ENCODE measurements around the gene ASB12. TPM values are rescaled to one million over a fixed set of nuclear protein-coding genes. Genes with fewer than 3 reads are reported as not detected.

The ASB12 gene
- total RNA-seq, 1 donor from 2014 or later, result not detected

GRCh38 chrX:64204252-64204651 lies 26.2 kb downstream of the ASB12 start:
- Histone ChIP-seq H3K27ac (no peak overlapping the region), H3K4me3 (peak overlapping the region; percentile 58), H3K79me2 (ENCODE audit: low read depth) (no peaks in the 10 kb centered on the region), H3K36me3 (no peaks in the 10 kb centered on the region), H3K27me3 (peaks cover 7% of the 10 kb centered on the region), H3K4me2 (peak overlapping the region; percentile 79), H3K9ac (no peak overlapping the region), H4K20me1 (ENCODE audit: low read depth) (peaks cover 4% of the 10 kb centered on the region), H3K4me1 (no peaks in the 10 kb centered on the region), H2AFZ (replicated peaks) (peak overlapping the region; percentile 44), H3K9me3 (ENCODE audit: low read depth) (no peaks in the 10 kb centered on the region), H3F3A (ENCODE audit: low read depth) (peaks cover 9% of the 10 kb centered on the region)
- TF ChIP-seq EZH2phosphoT487 (IDR thresholded peaks at IDR 0.05) (no peak), EZH2 (IDR thresholded peaks at IDR 0.05) (no peak), CTCF (IDR thresholded peaks at IDR 0.05) (no peak)
- Mint-ChIP-seq H3K36me3 (no peaks in the 10 kb centered on the region), H3K9me3 (peaks cover 8% of the 10 kb centered on the region), H3K4me3 (peak overlapping the region; percentile 89), H3K4me1 (peaks cover 22% of the 10 kb centered on the region), H3K27me3 (ENCODE audit: insufficient read depth, low read depth) (peaks cover 3% of the 10 kb centered on the region), H3K27ac (no peak overlapping the region)
- DNase-seq (ENCODE audit: low spot score), result peak; percentile 47

GRCh38 chrX:64202808-64203325 lies 27.5 kb downstream of the ASB12 start:
- Mint-ChIP-seq H3K4me1 (peaks cover 26% of the 10 kb centered on the region), H3K4me3 (peak overlapping the region; percentile 7), H3K36me3 (no peaks in the 10 kb centered on the region), H3K27ac (no peak overlapping the region), H3K9me3 (peaks cover 12% of the 10 kb centered on the region), H3K27me3 (ENCODE audit: insufficient read depth, low read depth) (peaks cover 3% of the 10 kb centered on the region)
- Histone ChIP-seq H3K9me3 (ENCODE audit: low read depth) (no peaks in the 10 kb centered on the region), H3K9ac (no peak overlapping the region), H3K4me2 (no peak overlapping the region), H3K27me3 (peaks cover 7% of the 10 kb centered on the region), H4K20me1 (ENCODE audit: low read depth) (peaks cover 4% of the 10 kb centered on the region), H3K4me3 (no peak overlapping the region), H3K79me2 (ENCODE audit: low read depth) (no peaks in the 10 kb centered on the region), H3F3A (ENCODE audit: low read depth) (peaks cover 9% of the 10 kb centered on the region), H3K27ac (no peak overlapping the region), H3K36me3 (no peaks in the 10 kb centered on the region), H3K4me1 (no peaks in the 10 kb centered on the region), H2AFZ (replicated peaks) (no peak overlapping the region)
- DNase-seq (ENCODE audit: low spot score), result no peak
- no peak for TF ChIP-seq EZH2 (IDR thresholded peaks at IDR 0.05)

- no peak for DNase-seq (ENCODE audit: low spot score)
- no peaks in the 10 kb centered on the region for H3K27me3 ChIP-seq
- H3K4me1 Mint-ChIP-seq, result peaks cover 10% of the 10 kb centered on the region
- no peaks in the 10 kb centered on the region for H4K20me1 ChIP-seq (ENCODE audit: low read depth)
- no peak overlapping the region for H3K4me2 ChIP-seq
- no peaks in the 10 kb centered on the region for H3K36me3 ChIP-seq
- H3K79me2 ChIP-seq (ENCODE audit: low read depth), result no peaks in the 10 kb centered on the region
- H3K36me3 Mint-ChIP-seq, result peaks cover 7% of the 10 kb centered on the region
- TF ChIP-seq EZH2 (IDR thresholded peaks at IDR 0.05), result no peak
- no peak for TF ChIP-seq CTCF (IDR thresholded peaks at IDR 0.05)
- no peak for TF ChIP-seq EZH2phosphoT487 (IDR thresholded peaks at IDR 0.05)
- no peaks in the 10 kb centered on the region for H3K9me3 ChIP-seq (ENCODE audit: low read depth)
- H3K9ac ChIP-seq, result no peak overlapping the region
- no peaks in the 10 kb centered on the region for H3K4me1 ChIP-seq
- H3K27ac Mint-ChIP-seq, result no peak overlapping the region
- H2AFZ ChIP-seq (replicated peaks), result no peak overlapping the region
- H3K27me3 Mint-ChIP-seq (ENCODE audit: insufficient read depth, low read depth), result peaks cover 3% of the 10 kb centered on the region
- no peak overlapping the region for H3K4me3 ChIP-seq
- H3K4me3 Mint-ChIP-seq, result no peak overlapping the region
- H3K9me3 Mint-ChIP-seq, result peaks cover 10% of the 10 kb centered on the region
- no peak overlapping the region for H3K27ac ChIP-seq
- no peaks in the 10 kb centered on the region for H3F3A ChIP-seq (ENCODE audit: low read depth)
Observed at GRCh38 chrX:64198036-64198435, 32.4 kb downstream of the ASB12 start.

GRCh38 chrX:64196606-64197005 lies 33.8 kb downstream of the ASB12 start:
- Histone ChIP-seq H3K79me2 (ENCODE audit: low read depth) (no peaks in the 10 kb centered on the region), H3K4me1 (no peaks in the 10 kb centered on the region), H3K27me3 (no peaks in the 10 kb centered on the region), H3K4me2 (no peak overlapping the region), H3K9ac (no peak overlapping the region), H2AFZ (replicated peaks) (no peak overlapping the region), H3K4me3 (no peak overlapping the region), H3F3A (ENCODE audit: low read depth) (no peaks in the 10 kb centered on the region), H3K9me3 (ENCODE audit: low read depth) (no peaks in the 10 kb centered on the region), H3K27ac (no peak overlapping the region), H4K20me1 (ENCODE audit: low read depth) (no peaks in the 10 kb centered on the region), H3K36me3 (no peaks in the 10 kb centered on the region)
- H3K4me3 Mint-ChIP-seq, result no peak overlapping the region
- peaks cover 14% of the 10 kb centered on the region for H3K36me3 Mint-ChIP-seq
- peaks cover 3% of the 10 kb centered on the region for H3K27me3 Mint-ChIP-seq (ENCODE audit: insufficient read depth, low read depth)
- no peak for TF ChIP-seq EZH2phosphoT487 (IDR thresholded peaks at IDR 0.05)
- H3K4me1 Mint-ChIP-seq, result peaks cover 4% of the 10 kb centered on the region
- DNase-seq (ENCODE audit: low spot score), result no peak
- H3K27ac Mint-ChIP-seq, result no peak overlapping the region
- peaks cover 11% of the 10 kb centered on the region for H3K9me3 Mint-ChIP-seq

Data from neural progenitor cell (in vitro differentiated cells).